ENCODE data around the gene GNG11. TPM values are rescaled to one million over a fixed set of nuclear protein-coding genes. Genes with fewer than 3 reads are reported as not detected.

Gene GNG11
- total RNA-seq, 1 experiment from 2014 or later = not detected

DNA sequence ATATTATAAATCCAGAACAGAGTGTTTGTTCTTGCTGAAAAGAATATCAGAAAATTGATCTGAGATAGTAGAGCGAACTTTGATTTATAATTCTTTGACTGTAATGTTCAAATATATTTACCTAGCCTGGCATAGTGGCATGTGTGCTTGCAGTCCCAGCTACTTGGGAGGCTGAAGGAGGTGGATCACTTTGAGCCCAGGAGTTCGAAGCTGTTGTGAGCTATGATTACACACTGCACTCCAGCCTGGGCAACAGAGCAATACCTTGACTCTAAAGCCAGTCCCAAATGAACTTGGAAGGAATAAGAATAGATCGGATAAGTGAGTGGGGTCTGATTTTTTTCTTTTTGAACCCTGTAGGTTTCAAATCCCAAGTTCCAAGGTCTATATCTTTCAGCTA, 23.5 kb downstream of the GNG11 start:
- no peaks in the 10 kb centered on the region for H3K27me3 ChIP-seq (ENCODE audit: low read length)
- H3K4me3 ChIP-seq (ENCODE audit: low read length) = no peak overlapping the region
- no peaks in the 10 kb centered on the region for H3K4me1 ChIP-seq (ENCODE audit: low read length)
- H3K79me2 ChIP-seq (ENCODE audit: low read length) = no peaks in the 10 kb centered on the region
- H3K4me2 ChIP-seq (ENCODE audit: low read depth, low read length, poor library complexity, severe bottlenecking) = no peak overlapping the region
- no peak overlapping the region for H2AFZ ChIP-seq (ENCODE audit: low read length)
- H3K9ac ChIP-seq (ENCODE audit: low read length) = no peak overlapping the region
- no peak for DNase-seq
- no peaks in the 10 kb centered on the region for H3K36me3 ChIP-seq (ENCODE audit: insufficient read depth, low read length)
- H3K9me2 ChIP-seq (replicated peaks; ENCODE audit: insufficient read depth, low read length) = no peaks in the 10 kb centered on the region
- no peaks in the 10 kb centered on the region for H4K20me1 ChIP-seq (ENCODE audit: insufficient read depth, low read depth, low read length)
- H3K27ac ChIP-seq (ENCODE audit: low read length) = no peak overlapping the region
- H3K9me3 ChIP-seq (ENCODE audit: low read length) = no peaks in the 10 kb centered on the region

DNA sequence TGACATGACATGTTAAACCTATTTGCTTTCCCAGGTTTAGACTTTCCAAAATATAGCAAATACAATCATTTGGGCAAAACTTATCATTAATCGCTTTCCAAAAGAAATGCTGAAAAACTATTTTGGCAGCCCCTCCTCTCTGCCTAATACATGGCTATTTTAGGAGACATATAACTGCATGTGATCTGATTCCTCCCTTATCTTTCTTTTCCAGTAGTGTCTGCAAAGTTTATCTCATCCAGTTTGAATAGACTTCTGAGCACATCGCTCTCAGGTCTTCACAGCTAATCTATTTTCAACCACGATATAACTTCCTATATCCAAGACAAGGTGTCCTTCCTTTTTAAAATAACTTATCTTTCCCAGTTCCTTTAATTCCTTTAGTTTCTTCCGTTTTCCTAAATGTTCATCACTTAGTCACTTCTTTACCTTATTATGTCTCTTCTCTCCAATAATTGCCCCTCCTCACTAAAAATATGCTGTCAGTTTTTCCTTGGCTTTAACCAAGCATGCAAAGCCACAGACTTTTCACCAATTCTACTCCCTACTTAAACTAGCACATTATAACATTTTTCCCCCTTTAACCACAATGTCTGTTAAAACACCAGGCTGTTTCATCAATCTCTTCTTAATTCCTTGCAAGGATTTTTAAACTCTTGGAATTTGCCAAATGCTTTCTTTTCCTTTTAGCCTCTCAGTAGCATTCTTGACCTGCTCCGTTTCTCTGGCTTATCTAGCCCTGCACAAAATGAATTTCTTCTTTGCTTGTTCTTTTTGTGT, 24.4 kb downstream of the GNG11 start:
- Histone ChIP-seq H3K9me2 (replicated peaks; ENCODE audit: insufficient read depth, low read length) (no peaks in the 10 kb centered on the region), H3K4me3 (ENCODE audit: low read length) (no peak overlapping the region), H4K20me1 (ENCODE audit: insufficient read depth, low read depth, low read length) (no peaks in the 10 kb centered on the region), H3K27me3 (ENCODE audit: low read length) (no peaks in the 10 kb centered on the region), H3K9ac (ENCODE audit: low read length) (no peak overlapping the region), H3K4me1 (ENCODE audit: low read length) (no peaks in the 10 kb centered on the region), H2AFZ (ENCODE audit: low read length) (no peak overlapping the region), H3K79me2 (ENCODE audit: low read length) (no peaks in the 10 kb centered on the region), H3K36me3 (ENCODE audit: insufficient read depth, low read length) (no peaks in the 10 kb centered on the region), H3K4me2 (ENCODE audit: low read depth, low read length, poor library complexity, severe bottlenecking) (no peak overlapping the region), H3K27ac (ENCODE audit: low read length) (no peak overlapping the region), H3K9me3 (ENCODE audit: low read length) (no peaks in the 10 kb centered on the region)
- DNase-seq = no peak

DNA sequence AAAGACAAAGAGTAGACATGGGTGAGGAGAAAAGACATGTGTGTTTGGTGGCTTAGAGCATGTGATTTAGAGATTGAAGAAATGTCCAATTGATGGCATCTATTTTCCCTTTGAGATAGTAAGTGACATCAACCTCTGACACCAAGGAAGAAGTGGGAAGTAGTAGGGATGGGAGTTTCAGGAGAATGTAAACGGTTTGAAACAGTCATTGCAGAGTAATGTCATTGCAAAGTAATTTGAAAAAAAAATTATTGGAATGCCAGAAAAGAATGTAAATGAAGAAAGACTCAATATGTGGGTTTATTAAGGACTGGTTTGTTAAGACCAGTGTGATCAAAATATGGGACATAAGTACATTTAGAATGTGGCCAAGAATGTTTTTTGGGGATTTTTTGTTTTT, 26.6 kb downstream of the GNG11 start:
- Histone ChIP-seq H3K9ac (ENCODE audit: low read length) (no peak overlapping the region), H3K4me2 (ENCODE audit: low read depth, low read length, poor library complexity, severe bottlenecking) (no peak overlapping the region), H3K79me2 (ENCODE audit: low read length) (no peaks in the 10 kb centered on the region), H3K4me1 (ENCODE audit: low read length) (no peaks in the 10 kb centered on the region), H3K27me3 (ENCODE audit: low read length) (no peaks in the 10 kb centered on the region), H3K36me3 (ENCODE audit: insufficient read depth, low read length) (no peaks in the 10 kb centered on the region), H3K9me2 (replicated peaks; ENCODE audit: insufficient read depth, low read length) (no peaks in the 10 kb centered on the region), H3K4me3 (ENCODE audit: low read length) (no peak overlapping the region), H3K9me3 (ENCODE audit: low read length) (no peaks in the 10 kb centered on the region), H3K27ac (ENCODE audit: low read length) (no peak overlapping the region), H2AFZ (ENCODE audit: low read length) (no peak overlapping the region), H4K20me1 (ENCODE audit: insufficient read depth, low read depth, low read length) (no peaks in the 10 kb centered on the region)
- no peak for DNase-seq

DNA sequence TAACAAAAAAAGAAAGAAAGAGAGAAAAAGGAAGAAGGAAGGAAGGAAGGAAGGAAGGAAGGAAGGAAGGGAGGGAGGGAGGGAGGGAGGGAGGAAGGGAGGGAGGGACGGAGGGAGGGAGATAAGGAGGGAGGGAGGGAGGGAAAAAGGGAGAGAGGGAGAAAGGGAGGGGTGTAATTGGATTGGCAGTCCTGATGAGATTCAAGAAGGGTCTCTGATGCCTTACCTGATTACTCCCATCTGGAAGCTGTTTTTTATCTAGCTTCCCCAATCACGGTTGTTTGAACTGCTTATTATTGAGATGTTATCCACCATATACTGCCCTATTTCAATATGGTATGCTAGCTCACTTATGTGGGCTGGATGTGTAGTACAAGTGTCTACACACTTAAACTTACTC, 27.3 kb downstream of the GNG11 start:
- Histone ChIP-seq H2AFZ (ENCODE audit: low read length) (no peak overlapping the region), H3K36me3 (ENCODE audit: insufficient read depth, low read length) (no peaks in the 10 kb centered on the region), H3K9ac (ENCODE audit: low read length) (no peak overlapping the region), H3K9me2 (replicated peaks; ENCODE audit: insufficient read depth, low read length) (no peaks in the 10 kb centered on the region), H3K79me2 (ENCODE audit: low read length) (no peaks in the 10 kb centered on the region), H4K20me1 (ENCODE audit: insufficient read depth, low read depth, low read length) (no peaks in the 10 kb centered on the region), H3K27ac (ENCODE audit: low read length) (no peak overlapping the region), H3K9me3 (ENCODE audit: low read length) (no peaks in the 10 kb centered on the region), H3K27me3 (ENCODE audit: low read length) (no peaks in the 10 kb centered on the region), H3K4me2 (ENCODE audit: low read depth, low read length, poor library complexity, severe bottlenecking) (no peak overlapping the region), H3K4me3 (ENCODE audit: low read length) (no peak overlapping the region), H3K4me1 (ENCODE audit: low read length) (no peaks in the 10 kb centered on the region)
- DNase-seq = no peak

DNA sequence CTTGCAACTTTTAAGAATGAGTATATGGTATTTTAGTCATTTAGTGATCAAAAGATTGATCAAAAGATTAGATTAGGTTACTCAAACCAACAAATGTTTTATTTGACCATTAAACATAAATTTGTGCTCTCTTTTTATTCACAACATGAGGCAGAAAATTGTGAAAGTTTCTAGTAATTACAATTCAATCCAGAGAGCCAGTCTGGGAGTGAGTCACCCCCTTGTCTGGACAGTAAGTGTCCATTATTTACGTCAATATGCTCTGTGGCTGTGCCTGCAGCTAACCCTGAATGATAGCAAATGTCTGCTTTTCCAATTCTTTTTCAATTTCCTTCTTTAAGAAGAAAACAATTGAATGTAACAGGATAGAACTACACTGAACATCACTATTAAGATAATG, 27.9 kb downstream of the GNG11 start:
- no peaks in the 10 kb centered on the region for H3K79me2 ChIP-seq (ENCODE audit: low read length)
- DNase-seq = no peak
- H3K4me1 ChIP-seq (ENCODE audit: low read length) = no peaks in the 10 kb centered on the region
- no peaks in the 10 kb centered on the region for H3K9me2 ChIP-seq (replicated peaks; ENCODE audit: insufficient read depth, low read length)
- H2AFZ ChIP-seq (ENCODE audit: low read length) = no peak overlapping the region
- H3K9ac ChIP-seq (ENCODE audit: low read length) = no peak overlapping the region
- H3K4me2 ChIP-seq (ENCODE audit: low read depth, low read length, poor library complexity, severe bottlenecking) = no peak overlapping the region
- no peaks in the 10 kb centered on the region for H3K27me3 ChIP-seq (ENCODE audit: low read length)
- no peaks in the 10 kb centered on the region for H3K36me3 ChIP-seq (ENCODE audit: insufficient read depth, low read length)
- no peaks in the 10 kb centered on the region for H3K9me3 ChIP-seq (ENCODE audit: low read length)
- H4K20me1 ChIP-seq (ENCODE audit: insufficient read depth, low read depth, low read length) = no peaks in the 10 kb centered on the region
- H3K27ac ChIP-seq (ENCODE audit: low read length) = no peak overlapping the region
- no peak overlapping the region for H3K4me3 ChIP-seq (ENCODE audit: low read length)

DNA sequence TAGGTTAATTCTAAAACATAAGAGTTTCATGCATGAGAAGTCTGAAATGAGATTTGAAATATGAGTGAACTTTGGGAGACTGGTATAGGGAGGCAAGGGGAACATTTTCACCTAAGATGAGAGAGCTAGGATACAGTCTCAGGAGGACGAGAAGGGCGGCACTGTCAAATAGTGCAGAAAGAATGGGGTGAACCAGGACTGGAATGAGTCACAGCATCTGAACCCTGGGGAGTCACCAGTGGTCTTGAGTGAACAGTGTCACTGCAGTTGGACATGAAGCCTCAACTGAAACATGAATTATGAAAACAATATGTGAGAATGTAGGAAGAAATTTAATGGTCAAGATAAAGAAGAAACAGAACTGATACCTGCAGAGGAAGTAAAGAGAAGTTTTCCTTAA, 33.8 kb downstream of the GNG11 start:
- no peak overlapping the region for H3K4me2 ChIP-seq (ENCODE audit: low read depth, low read length, poor library complexity, severe bottlenecking)
- no peaks in the 10 kb centered on the region for H3K27me3 ChIP-seq (ENCODE audit: low read length)
- H3K9ac ChIP-seq (ENCODE audit: low read length) = no peak overlapping the region
- H3K4me3 ChIP-seq (ENCODE audit: low read length) = no peak overlapping the region
- H4K20me1 ChIP-seq (ENCODE audit: insufficient read depth, low read depth, low read length) = no peaks in the 10 kb centered on the region
- H3K79me2 ChIP-seq (ENCODE audit: low read length) = no peaks in the 10 kb centered on the region
- no peak overlapping the region for H3K27ac ChIP-seq (ENCODE audit: low read length)
- no peaks in the 10 kb centered on the region for H3K9me2 ChIP-seq (replicated peaks; ENCODE audit: insufficient read depth, low read length)
- H3K36me3 ChIP-seq (ENCODE audit: insufficient read depth, low read length) = no peaks in the 10 kb centered on the region
- no peaks in the 10 kb centered on the region for H3K4me1 ChIP-seq (ENCODE audit: low read length)
- no peak overlapping the region for H2AFZ ChIP-seq (ENCODE audit: low read length)
- no peaks in the 10 kb centered on the region for H3K9me3 ChIP-seq (ENCODE audit: low read length)
- no peak for DNase-seq

DNA sequence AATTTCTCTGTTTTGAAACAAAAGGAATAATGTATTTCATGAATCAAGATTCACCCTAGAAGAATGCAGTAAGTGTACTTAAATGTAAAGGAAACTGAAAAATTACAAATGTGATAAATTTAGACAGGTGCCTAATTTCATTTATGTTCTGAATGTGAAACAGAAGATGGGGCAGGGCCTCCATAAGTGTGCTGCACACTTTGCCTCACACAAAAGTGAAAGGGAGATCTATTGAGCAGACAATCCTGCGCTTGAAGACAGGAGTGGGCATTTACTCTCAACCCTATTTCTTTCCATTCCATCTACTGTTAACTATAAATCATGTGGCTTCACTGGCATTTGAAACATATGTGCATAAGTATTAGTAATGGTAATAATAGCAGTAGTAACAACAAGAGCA, 36.2 kb downstream of the GNG11 start:
- Histone ChIP-seq H3K4me1 (ENCODE audit: low read length) (no peaks in the 10 kb centered on the region), H3K36me3 (ENCODE audit: insufficient read depth, low read length) (no peaks in the 10 kb centered on the region), H3K27me3 (ENCODE audit: low read length) (no peaks in the 10 kb centered on the region), H3K9me2 (replicated peaks; ENCODE audit: insufficient read depth, low read length) (no peaks in the 10 kb centered on the region), H3K9ac (ENCODE audit: low read length) (no peak overlapping the region), H3K27ac (ENCODE audit: low read length) (no peak overlapping the region), H3K9me3 (ENCODE audit: low read length) (no peaks in the 10 kb centered on the region), H3K4me2 (ENCODE audit: low read depth, low read length, poor library complexity, severe bottlenecking) (no peak overlapping the region), H3K4me3 (ENCODE audit: low read length) (no peak overlapping the region), H3K79me2 (ENCODE audit: low read length) (no peaks in the 10 kb centered on the region), H2AFZ (ENCODE audit: low read length) (no peak overlapping the region), H4K20me1 (ENCODE audit: insufficient read depth, low read depth, low read length) (no peaks in the 10 kb centered on the region)
- no peak for DNase-seq

DNA sequence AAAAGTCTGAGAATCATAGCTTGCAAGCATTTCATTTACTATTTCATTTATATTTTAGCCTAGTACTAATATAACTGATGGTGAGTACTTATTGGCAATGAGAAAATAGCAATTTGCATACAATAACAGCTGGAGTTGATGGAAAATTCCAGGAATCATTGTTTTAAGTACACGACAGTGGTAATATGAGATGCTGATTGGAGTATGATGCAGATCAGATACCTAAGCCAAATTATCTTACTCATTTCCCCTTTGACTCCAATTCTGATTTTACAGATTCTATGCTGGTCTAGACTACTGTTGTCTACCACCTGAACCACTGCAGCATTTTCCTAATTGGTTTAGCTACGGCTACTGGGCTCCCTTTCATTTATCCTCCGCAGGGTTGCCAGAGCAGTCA, 36.7 kb downstream of the GNG11 start:
- Histone ChIP-seq H3K36me3 (ENCODE audit: insufficient read depth, low read length) (no peaks in the 10 kb centered on the region), H4K20me1 (ENCODE audit: insufficient read depth, low read depth, low read length) (no peaks in the 10 kb centered on the region), H3K27me3 (ENCODE audit: low read length) (no peaks in the 10 kb centered on the region), H3K4me1 (ENCODE audit: low read length) (no peaks in the 10 kb centered on the region), H3K9me3 (ENCODE audit: low read length) (no peaks in the 10 kb centered on the region), H2AFZ (ENCODE audit: low read length) (no peak overlapping the region), H3K4me2 (ENCODE audit: low read depth, low read length, poor library complexity, severe bottlenecking) (no peak overlapping the region), H3K9ac (ENCODE audit: low read length) (no peak overlapping the region), H3K4me3 (ENCODE audit: low read length) (no peak overlapping the region), H3K9me2 (replicated peaks; ENCODE audit: insufficient read depth, low read length) (no peaks in the 10 kb centered on the region), H3K79me2 (ENCODE audit: low read length) (no peaks in the 10 kb centered on the region), H3K27ac (ENCODE audit: low read length) (no peak overlapping the region)
- no peak for DNase-seq

Measured in Karpas-422 (cell line).